HG03045 (cell line): ENCODE measurements around the gene SIM1.
A peak's percentile ranks its signal among the peaks of the same experiment; 100 is the strongest.

Experiments
- ATAC-seq: cut with Tn5 transposase; IDR thresholded peaks from one replicate; pipeline ENCODE4 v1.9.1; 2021; ENCODE audit warnings: mild to moderate bottlenecking, moderate library complexity; ENCODE audit not compliant: unreplicated experiment

Gene SIM1

GRCh38 chr6:100464903-100465700 lies at the start of gene SIM1:
Gene SIM1, minus strand, starts transcription at chr6:100464921. Its CDS starts 1,453 bp downstream, at chr6:100463468.
- ATAC-seq = no peak

- no peak for ATAC-seq
Measured at GRCh38 chr6:100512203-100512862, 47.6 kb upstream of the SIM1 start.

- ATAC-seq = no peak
Measured at GRCh38 chr6:100509101-100509500, 44.4 kb upstream of the SIM1 start.

- no peak for ATAC-seq
Measured at GRCh38 chr6:100506651-100507050, 41.9 kb upstream of the SIM1 start.

GRCh38 chr6:100504786-100505737 lies 40.3 kb upstream of the SIM1 start:
- peak; percentile 83 for ATAC-seq

- no peak for ATAC-seq
Measured at GRCh38 chr6:100503043-100503705, 38.5 kb upstream of the SIM1 start.

- ATAC-seq = no peak
Measured at GRCh38 chr6:100493206-100493888, 28.6 kb upstream of the SIM1 start.

GRCh38 chr6:100491952-100492670 lies 27.4 kb upstream of the SIM1 start:
- ATAC-seq = no peak

- ATAC-seq = no peak
Measured at GRCh38 chr6:100490065-100490464, 25.3 kb upstream of the SIM1 start.

GRCh38 chr6:100488244-100488643 lies 23.5 kb upstream of the SIM1 start:
- no peak for ATAC-seq

- no peak for ATAC-seq
Measured at GRCh38 chr6:100487638-100488037, 22.9 kb upstream of the SIM1 start.

GRCh38 chr6:100485268-100485667 lies 20.5 kb upstream of the SIM1 start:
- ATAC-seq = no peak

GRCh38 chr6:100484474-100484873 lies 19.8 kb upstream of the SIM1 start:
- ATAC-seq = peak; percentile 59

GRCh38 chr6:100482698-100483097 lies 18.0 kb upstream of the SIM1 start:
- no peak for ATAC-seq

- ATAC-seq = peak; percentile 46
Measured at GRCh38 chr6:100479179-100480035, 14.7 kb upstream of the SIM1 start.

- peak; percentile 81 for ATAC-seq
Measured at GRCh38 chr6:100475554-100476320, 11.0 kb upstream of the SIM1 start.

- no peak for ATAC-seq
Measured at GRCh38 chr6:100473182-100473581, 8.5 kb upstream of the SIM1 start.

- ATAC-seq = peak; percentile 84
Measured at GRCh38 chr6:100472674-100473073, 8.0 kb upstream of the SIM1 start.
